B cell (primary cell): ENCODE measurements around the gene VWA5B2.
"Not testable (repeated sequence)": the region's sequence is repeated elsewhere in the genome, so short reads cannot be mapped to it uniquely, and the experiment has no call there.

Experiments
- EZH2 ChIP-seq: IDR thresholded peaks from 2 replicates; pipeline ENCODE4 v1.6.1; 2012; ENCODE audit warnings: borderline replicate concordance, low read depth, mild to moderate bottlenecking, moderate library complexity, low read length; ENCODE audit not compliant: insufficient read depth, poor library complexity, severe bottlenecking
- TF ChIP-seq, protein P1 (sequence below): fragments of 200-600 bp; IDR thresholded peaks from one replicate; pipeline ENCODE4 v1.8.0; 2022; ENCODE audit warnings: antibody characterized with exemption, mild to moderate bottlenecking

GRCh38 chr3:184267249-184267648 is 37.9 kb downstream of the VWA5B2 start:
- TF ChIP-seq, protein P1, sequence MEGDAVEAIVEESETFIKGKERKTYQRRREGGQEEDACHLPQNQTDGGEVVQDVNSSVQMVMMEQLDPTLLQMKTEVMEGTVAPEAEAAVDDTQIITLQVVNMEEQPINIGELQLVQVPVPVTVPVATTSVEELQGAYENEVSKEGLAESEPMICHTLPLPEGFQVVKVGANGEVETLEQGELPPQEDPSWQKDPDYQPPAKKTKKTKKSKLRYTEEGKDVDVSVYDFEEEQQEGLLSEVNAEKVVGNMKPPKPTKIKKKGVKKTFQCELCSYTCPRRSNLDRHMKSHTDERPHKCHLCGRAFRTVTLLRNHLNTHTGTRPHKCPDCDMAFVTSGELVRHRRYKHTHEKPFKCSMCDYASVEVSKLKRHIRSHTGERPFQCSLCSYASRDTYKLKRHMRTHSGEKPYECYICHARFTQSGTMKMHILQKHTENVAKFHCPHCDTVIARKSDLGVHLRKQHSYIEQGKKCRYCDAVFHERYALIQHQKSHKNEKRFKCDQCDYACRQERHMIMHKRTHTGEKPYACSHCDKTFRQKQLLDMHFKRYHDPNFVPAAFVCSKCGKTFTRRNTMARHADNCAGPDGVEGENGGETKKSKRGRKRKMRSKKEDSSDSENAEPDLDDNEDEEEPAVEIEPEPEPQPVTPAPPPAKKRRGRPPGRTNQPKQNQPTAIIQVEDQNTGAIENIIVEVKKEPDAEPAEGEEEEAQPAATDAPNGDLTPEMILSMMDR = not testable (repeated sequence)
- not testable (repeated sequence) for TF ChIP-seq EZH2
